ENCODE results near the gene COQ10B. TPM values are rescaled to one million over a fixed set of nuclear protein-coding genes. Genes with fewer than 3 reads are reported as not detected.

The COQ10B gene
- total and polyA plus RNA-seq, 2 experiments from 2014 or later, result 40.4 to 57.7 TPM

GRCh38 chr2:197500503-197501131 lies 47.3 kb downstream of the COQ10B start:
- H2AFZ ChIP-seq, result peak overlapping the region; percentile 74
- peak overlapping the region; percentile 89 for H3K4me3 ChIP-seq
- H3K9ac ChIP-seq, result peak overlapping the region; percentile 89
- peaks cover 44% of the 10 kb centered on the region for H3K36me3 ChIP-seq (ENCODE audit: low read depth)
- H3K27ac ChIP-seq, result peak overlapping the region; percentile 79
- H3K4me1 ChIP-seq (ENCODE audit: insufficient read depth), result peaks cover 38% of the 10 kb centered on the region
- H3K9me3 ChIP-seq (ENCODE audit: low read depth), result no peaks in the 10 kb centered on the region
- H3K27me3 ChIP-seq (replicated peaks; ENCODE audit: insufficient read depth), result no peaks in the 10 kb centered on the region
- WGBS, 2 experiments (ENCODE audit: low coverage in 1 of 2, low lambda C conversion rate in 2 of 2, missing lambda C conversion rate in 2 of 2), result 0 to 1% methylated on average over 25 to 30 of the region's 30 CpGs
- TF ChIP-seq EZH2phosphoT487 (IDR thresholded peaks at IDR 0.05; ENCODE audit: insufficient read depth, low read depth) (no peak), EZH2 (IDR thresholded peaks at IDR 0.05; ENCODE audit: insufficient read depth, poor library complexity, severe bottlenecking) (no peak)
- H3F3A ChIP-seq (ENCODE audit: insufficient read depth), result peaks cover 28% of the 10 kb centered on the region
- peak overlapping the region; percentile 94 for H3K4me2 ChIP-seq (ENCODE audit: unreplicated experiment)
- H3K9me2 ChIP-seq (ENCODE audit: insufficient read depth), result no peaks in the 10 kb centered on the region
- H4K20me1 ChIP-seq (ENCODE audit: insufficient read depth), result no peaks in the 10 kb centered on the region
- in situ Hi-C loops (cut with MboI), result no loop called here
- DNase-seq, result peak; percentile 43
- peaks cover 87% of the 10 kb centered on the region for H3K79me2 ChIP-seq (ENCODE audit: insufficient read depth)

DNA sequence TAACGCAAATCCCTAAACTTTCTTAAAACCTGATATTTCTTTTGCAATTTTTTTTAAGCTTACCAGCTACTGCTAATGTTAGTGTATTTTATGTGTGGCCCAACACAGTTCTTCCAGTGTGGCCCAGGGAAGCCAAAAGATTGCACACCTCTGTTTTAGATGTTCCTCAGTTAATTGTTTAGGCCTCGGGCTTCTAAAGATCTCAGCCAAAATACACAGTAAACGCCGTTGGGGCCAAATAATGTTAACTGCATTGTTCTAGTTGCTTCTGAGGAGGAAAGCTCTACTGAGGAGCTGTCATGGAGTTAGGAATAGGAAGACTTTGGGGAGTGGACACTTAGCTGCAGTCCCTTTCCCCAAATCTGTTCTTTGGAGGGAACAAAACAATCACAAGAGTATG lies 48.8 kb downstream of the COQ10B start:
- H2AFZ ChIP-seq, result no peak overlapping the region
- 65 to 73% methylated on average over 4 of the region's 4 CpGs for WGBS, 2 experiments (ENCODE audit: low coverage in 1 of 2, low lambda C conversion rate in 2 of 2, missing lambda C conversion rate in 2 of 2)
- H3K79me2 ChIP-seq (ENCODE audit: insufficient read depth), result peaks cover 72% of the 10 kb centered on the region
- no peaks in the 10 kb centered on the region for H3K9me2 ChIP-seq (ENCODE audit: insufficient read depth)
- H3K27ac ChIP-seq, result no peak overlapping the region; the same call in 1 of the 2 replicates
- no peaks in the 10 kb centered on the region for H4K20me1 ChIP-seq (ENCODE audit: insufficient read depth)
- no peaks in the 10 kb centered on the region for H3K27me3 ChIP-seq (replicated peaks; ENCODE audit: insufficient read depth)
- no peak for DNase-seq
- peak overlapping the region; percentile 89 for H3K4me3 ChIP-seq
- H3K4me1 ChIP-seq (ENCODE audit: insufficient read depth), result peaks cover 27% of the 10 kb centered on the region
- no peaks in the 10 kb centered on the region for H3K9me3 ChIP-seq (ENCODE audit: low read depth)
- H3K9ac ChIP-seq, result peak overlapping the region; percentile 25; the same call in 1 of the 2 replicates
- peak overlapping the region; percentile 94 for H3K4me2 ChIP-seq (ENCODE audit: unreplicated experiment)
- TF ChIP-seq EZH2phosphoT487 (IDR thresholded peaks at IDR 0.05; ENCODE audit: insufficient read depth, low read depth) (no peak), EZH2 (IDR thresholded peaks at IDR 0.05; ENCODE audit: insufficient read depth, poor library complexity, severe bottlenecking) (no peak)
- peaks cover 37% of the 10 kb centered on the region for H3K36me3 ChIP-seq (ENCODE audit: low read depth)
- H3F3A ChIP-seq (ENCODE audit: insufficient read depth), result peaks cover 37% of the 10 kb centered on the region
- in situ Hi-C loops (cut with MboI), result no loop called here

GRCh38 chr2:197502685-197503084 lies 49.3 kb downstream of the COQ10B start:
- WGBS, 2 experiments (ENCODE audit: low coverage in 1 of 2, low lambda C conversion rate in 2 of 2, missing lambda C conversion rate in 2 of 2), result 47 to 52% methylated on average over 4 of the region's 4 CpGs
- peaks cover 22% of the 10 kb centered on the region for H3K4me1 ChIP-seq (ENCODE audit: insufficient read depth)
- H2AFZ ChIP-seq, result no peak overlapping the region
- H3K36me3 ChIP-seq (ENCODE audit: low read depth), result peaks cover 36% of the 10 kb centered on the region
- H4K20me1 ChIP-seq (ENCODE audit: insufficient read depth), result no peaks in the 10 kb centered on the region
- H3K27ac ChIP-seq, result no peak overlapping the region
- 0 out of 2 replicates have a peak overlapping the region, but pooled peaks have one; percentile 25 for H3K9ac ChIP-seq
- no peak overlapping the region for H3K4me3 ChIP-seq
- H3F3A ChIP-seq (ENCODE audit: insufficient read depth), result peaks cover 37% of the 10 kb centered on the region
- DNase-seq, result no peak
- H3K79me2 ChIP-seq (ENCODE audit: insufficient read depth), result peaks cover 67% of the 10 kb centered on the region
- peak overlapping the region; percentile 94 for H3K4me2 ChIP-seq (ENCODE audit: unreplicated experiment)
- in situ Hi-C loops (cut with MboI), result no loop called here
- TF ChIP-seq EZH2 (IDR thresholded peaks at IDR 0.05; ENCODE audit: insufficient read depth, poor library complexity, severe bottlenecking) (no peak), EZH2phosphoT487 (IDR thresholded peaks at IDR 0.05; ENCODE audit: insufficient read depth, low read depth) (no peak)
- no peaks in the 10 kb centered on the region for H3K27me3 ChIP-seq (replicated peaks; ENCODE audit: insufficient read depth)
- no peaks in the 10 kb centered on the region for H3K9me2 ChIP-seq (ENCODE audit: insufficient read depth)
- no peaks in the 10 kb centered on the region for H3K9me3 ChIP-seq (ENCODE audit: low read depth)

- peaks cover 13% of the 10 kb centered on the region for H3K4me1 ChIP-seq (ENCODE audit: insufficient read depth)
- no peak overlapping the region for H3K27ac ChIP-seq
- no peaks in the 10 kb centered on the region for H3K9me3 ChIP-seq (ENCODE audit: low read depth)
- no peak for TF ChIP-seq EZH2phosphoT487 (IDR thresholded peaks at IDR 0.05; ENCODE audit: insufficient read depth, low read depth)
- TF ChIP-seq EZH2 (IDR thresholded peaks at IDR 0.05; ENCODE audit: insufficient read depth, poor library complexity, severe bottlenecking), result no peak
- no peaks in the 10 kb centered on the region for H3K9me2 ChIP-seq (ENCODE audit: insufficient read depth)
- no peak overlapping the region for H3K9ac ChIP-seq
- DNase-seq, result no peak
- WGBS, 2 experiments (ENCODE audit: low coverage in 1 of 2, low lambda C conversion rate in 2 of 2, missing lambda C conversion rate in 2 of 2), result 94 to 96% methylated on average over 2 of the region's 2 CpGs
- no peaks in the 10 kb centered on the region for H4K20me1 ChIP-seq (ENCODE audit: insufficient read depth)
- no peak overlapping the region for H3K4me2 ChIP-seq (ENCODE audit: unreplicated experiment)
- no peak overlapping the region for H2AFZ ChIP-seq
- no peaks in the 10 kb centered on the region for H3K27me3 ChIP-seq (replicated peaks; ENCODE audit: insufficient read depth)
- in situ Hi-C loops (cut with MboI), result no loop called here
- H3F3A ChIP-seq (ENCODE audit: insufficient read depth), result peaks cover 26% of the 10 kb centered on the region
- H3K79me2 ChIP-seq (ENCODE audit: insufficient read depth), result peaks cover 54% of the 10 kb centered on the region
- H3K4me3 ChIP-seq, result no peak overlapping the region
- peaks cover 31% of the 10 kb centered on the region for H3K36me3 ChIP-seq (ENCODE audit: low read depth)
These were observed 50.6 kb downstream of the COQ10B start for GRCh38 chr2:197504000-197504399.

Measured in GM23248 (cell line).